Measurements from ENCODE around the gene COG2. TPM values are rescaled to one million over a fixed set of nuclear protein-coding genes. Genes with fewer than 3 reads are reported as not detected.

The COG2 gene
- total and polyA plus RNA-seq, 10 donors: 13.1 to 41.6 (median 29.4) TPM

DNA sequence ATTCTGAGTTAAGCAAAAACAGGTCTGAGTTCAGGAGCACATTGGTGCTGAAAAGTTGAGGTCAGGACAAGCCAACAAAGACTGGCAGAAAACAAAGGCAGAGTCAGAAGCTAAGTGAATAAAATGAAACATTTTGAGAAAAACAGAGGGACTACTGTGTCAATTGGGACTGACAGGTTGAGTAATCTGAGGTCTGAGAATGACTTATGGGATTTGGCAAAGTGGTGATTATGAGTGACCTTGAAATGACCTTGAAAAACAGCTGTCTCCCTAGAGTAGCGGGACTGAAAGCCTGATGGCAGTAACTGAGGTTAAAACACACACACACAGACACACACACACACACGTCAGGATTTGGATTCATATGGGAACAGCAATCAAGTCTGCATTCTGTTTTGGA, 8.8 kb upstream of the COG2 start:
- Histone ChIP-seq H3K36me3 (no peaks in the 10 kb centered on the region), H3K27me3 (replicated peaks in 1 of 7) (peaks cover 0 to 29% (median 8%) of the 10 kb centered on the region in 7 donors), H3K27ac (no peak overlapping the region), H3K9me3 (no peaks in the 10 kb centered on the region), H3K4me1 (no peaks in the 10 kb centered on the region), H3K4me3 (no peak overlapping the region)
- WGBS, 5 donors: 44 to 64% (median 53%) methylated on average over 2 of the region's 2 CpGs
- intact Hi-C loops (cut with DNase I; ENCODE audit: low total_unique reads): no loop called here
- TF ChIP-seq, protein P1, sequence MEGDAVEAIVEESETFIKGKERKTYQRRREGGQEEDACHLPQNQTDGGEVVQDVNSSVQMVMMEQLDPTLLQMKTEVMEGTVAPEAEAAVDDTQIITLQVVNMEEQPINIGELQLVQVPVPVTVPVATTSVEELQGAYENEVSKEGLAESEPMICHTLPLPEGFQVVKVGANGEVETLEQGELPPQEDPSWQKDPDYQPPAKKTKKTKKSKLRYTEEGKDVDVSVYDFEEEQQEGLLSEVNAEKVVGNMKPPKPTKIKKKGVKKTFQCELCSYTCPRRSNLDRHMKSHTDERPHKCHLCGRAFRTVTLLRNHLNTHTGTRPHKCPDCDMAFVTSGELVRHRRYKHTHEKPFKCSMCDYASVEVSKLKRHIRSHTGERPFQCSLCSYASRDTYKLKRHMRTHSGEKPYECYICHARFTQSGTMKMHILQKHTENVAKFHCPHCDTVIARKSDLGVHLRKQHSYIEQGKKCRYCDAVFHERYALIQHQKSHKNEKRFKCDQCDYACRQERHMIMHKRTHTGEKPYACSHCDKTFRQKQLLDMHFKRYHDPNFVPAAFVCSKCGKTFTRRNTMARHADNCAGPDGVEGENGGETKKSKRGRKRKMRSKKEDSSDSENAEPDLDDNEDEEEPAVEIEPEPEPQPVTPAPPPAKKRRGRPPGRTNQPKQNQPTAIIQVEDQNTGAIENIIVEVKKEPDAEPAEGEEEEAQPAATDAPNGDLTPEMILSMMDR (IDR thresholded peaks at IDR 0.05 in 8 of 11, conservative IDR thresholded peaks at IDR 0.05 in 3 of 11): no peak
- TF ChIP-seq POLR2AphosphoS5 (IDR thresholded peaks at IDR 0.05) (no peak), POLR2A (IDR thresholded peaks at IDR 0.05) (no peak)
- DNase-seq: no peak

DNA sequence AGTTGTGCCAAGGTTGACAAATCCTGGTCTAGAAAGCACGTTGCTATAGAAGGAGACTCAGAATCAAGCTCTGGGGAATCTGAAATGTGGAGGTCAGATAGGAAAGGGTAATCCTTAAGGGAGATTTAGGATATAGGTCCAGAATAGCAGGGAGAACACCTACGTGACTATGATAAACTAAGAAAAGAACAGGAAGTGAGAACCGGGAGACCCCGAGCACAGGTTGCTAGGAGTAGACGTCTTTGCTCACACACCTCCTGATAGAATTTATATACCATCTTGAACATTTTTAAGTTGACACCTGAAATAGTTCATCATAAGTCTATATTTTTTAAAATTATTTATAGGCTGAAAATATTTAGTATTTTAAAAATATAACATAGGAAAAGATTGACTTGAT, 7.9 kb upstream of the COG2 start:
- no peaks in the 10 kb centered on the region for H3K36me3 ChIP-seq
- intact Hi-C loops (cut with DNase I; ENCODE audit: low total_unique reads): no loop called here
- no peak overlapping the region for H3K27ac ChIP-seq
- no peak for DNase-seq
- peaks cover 0 to 29% (median 8%) of the 10 kb centered on the region in 7 donors for H3K27me3 ChIP-seq (replicated peaks in 1 of 7)
- no peaks in the 10 kb centered on the region for H3K9me3 ChIP-seq
- TF ChIP-seq, protein P1 (IDR thresholded peaks at IDR 0.05 in 8 of 11, conservative IDR thresholded peaks at IDR 0.05 in 3 of 11): no peak
- TF ChIP-seq POLR2AphosphoS5 (IDR thresholded peaks at IDR 0.05) (no peak), POLR2A (IDR thresholded peaks at IDR 0.05) (no peak)
- H3K4me3 ChIP-seq: no peak overlapping the region
- 54 to 75% (median 73%) methylated on average over 5 of the region's 5 CpGs for WGBS, 5 donors
- H3K4me1 ChIP-seq: no peaks in the 10 kb centered on the region

DNA sequence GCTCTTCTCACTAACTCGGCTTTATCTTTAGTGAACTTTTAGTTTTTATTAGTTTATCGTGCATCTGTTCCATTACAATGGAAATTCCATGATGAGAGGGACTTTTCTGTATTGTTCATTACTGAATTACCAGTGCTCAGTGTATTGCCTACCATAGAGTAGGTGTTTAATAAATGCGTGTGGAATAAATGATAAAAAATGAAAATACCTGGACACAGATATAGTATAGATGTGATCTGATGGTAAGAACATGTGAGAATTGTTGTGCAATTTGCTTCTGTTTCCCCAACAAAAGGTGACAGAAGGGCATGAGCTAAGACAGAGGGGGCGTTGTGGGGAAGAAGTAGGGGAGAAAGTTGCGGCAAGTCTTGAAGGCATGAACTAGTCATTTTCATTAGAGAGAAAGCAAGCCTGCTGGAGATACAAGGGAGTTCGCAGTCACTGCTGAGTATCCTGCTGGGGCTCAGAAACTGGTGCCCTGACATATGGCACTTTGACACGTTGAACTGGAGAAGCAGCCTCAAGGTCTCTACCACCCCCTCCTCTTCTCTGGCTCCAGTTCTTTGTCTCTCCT, 5.6 kb upstream of the COG2 start:
- no peak overlapping the region for H3K4me3 ChIP-seq
- TF ChIP-seq, protein P1 (IDR thresholded peaks at IDR 0.05 in 8 of 11, conservative IDR thresholded peaks at IDR 0.05 in 3 of 11): no peak
- no peak overlapping the region for H3K27ac ChIP-seq
- no peak for DNase-seq
- 61 to 80% (median 66%) methylated on average over 7 of the region's 7 CpGs for WGBS, 5 donors
- peaks cover 0 to 29% (median 8%) of the 10 kb centered on the region in 7 donors for H3K27me3 ChIP-seq (replicated peaks in 1 of 7)
- intact Hi-C loops (cut with DNase I; ENCODE audit: low total_unique reads): no loop called here
- H3K4me1 ChIP-seq: peaks cover 0 to 7% (median 1%) of the 10 kb centered on the region in 6 donors
- H3K9me3 ChIP-seq: no peaks in the 10 kb centered on the region
- no peaks in the 10 kb centered on the region for H3K36me3 ChIP-seq

DNA sequence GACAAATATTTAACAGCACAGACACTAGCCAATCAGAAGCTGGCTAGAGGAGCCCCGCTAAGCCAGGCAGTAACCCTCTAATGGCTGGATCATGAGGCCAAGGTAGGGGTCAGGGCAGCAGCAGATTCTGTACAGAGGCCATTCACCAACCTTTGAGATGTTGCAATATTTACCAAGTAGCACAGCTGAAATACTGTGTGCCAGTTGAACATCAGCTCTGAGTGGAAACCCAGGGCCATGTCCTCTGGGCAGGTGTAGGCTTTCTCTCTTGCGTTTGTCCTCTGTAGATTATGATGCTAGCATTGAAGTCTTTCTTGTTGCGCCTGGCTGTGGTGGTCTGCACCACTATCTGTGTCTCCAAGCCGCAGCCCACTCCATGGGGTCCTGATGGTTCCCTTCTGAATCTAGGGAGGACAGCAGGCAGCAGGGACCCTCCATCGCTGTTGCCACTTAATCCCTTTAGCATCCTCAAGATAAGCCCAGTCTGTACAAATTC, 2.5 kb upstream of the COG2 start:
- H3K27ac ChIP-seq: no peak overlapping the region
- no peaks in the 10 kb centered on the region for H3K9me3 ChIP-seq
- WGBS, 5 donors: 80 to 92% (median 86%) methylated on average over 5 of the region's 5 CpGs
- peaks cover 0 to 29% (median 8%) of the 10 kb centered on the region in 7 donors for H3K27me3 ChIP-seq (replicated peaks in 1 of 7)
- intact Hi-C loops (cut with DNase I; ENCODE audit: low total_unique reads): no loop called here
- peaks cover 18 to 33% (median 27%) of the 10 kb centered on the region in 6 donors for H3K4me1 ChIP-seq
- no peak overlapping the region for H3K4me3 ChIP-seq
- TF ChIP-seq POLR2AphosphoS5 (IDR thresholded peaks at IDR 0.05) (no peak), POLR2A (IDR thresholded peaks at IDR 0.05) (no peak)
- TF ChIP-seq, protein P1 (IDR thresholded peaks at IDR 0.05 in 8 of 11, conservative IDR thresholded peaks at IDR 0.05 in 3 of 11): no peak
- no peak for DNase-seq
- H3K36me3 ChIP-seq: no peaks in the 10 kb centered on the region

All from spleen (tissue), 11 donors.